D721Med (cell line): ENCODE results near the gene MATN3.

Experiments
- DNase-seq: peaks from one replicate; pipeline ENCODE4 v3.0.0; 2011; ENCODE audit warnings: low spot score; ENCODE audit not compliant: insufficient read length
- FAIRE-seq: peaks from 2 replicates; lab custom pipeline; 2011; peaks lifted over from hg19 to GRCh38; lab: Jason Lieb, UNC
- CTCF ChIP-seq: IDR thresholded peaks from 2 replicates; pipeline ENCODE4 v1.5.1; 2012; ENCODE audit warnings: mild to moderate bottlenecking, control low read depth; ENCODE audit not compliant: insufficient read depth; ENCODE audit errors: missing control alignments

The MATN3 gene

GRCh38 chr2:20001361-20001863 lies 11.1 kb downstream of the MATN3 start:
- DNase-seq (no peak), FAIRE-seq (no peak)

GRCh38 chr2:19993731-19994130 lies 18.7 kb downstream of the MATN3 start:
- no peak for FAIRE-seq
- DNase-seq = no peak
- no peak for TF ChIP-seq CTCF

More at GRCh38 chr2:20001361-20001863, 11.1 kb downstream of the MATN3 start:
- no peak for TF ChIP-seq CTCF

- no peak for TF ChIP-seq CTCF
- no peak for DNase-seq
- FAIRE-seq = no peak
Measured at GRCh38 chr2:19991895-19992294, 20.6 kb downstream of the MATN3 start.

- TF ChIP-seq CTCF = no peak
- FAIRE-seq (no peak), DNase-seq (no peak)
Measured at GRCh38 chr2:19990416-19990728, 22.1 kb downstream of the MATN3 start.

- DNase-seq (peak; percentile 87), FAIRE-seq (no peak)
- TF ChIP-seq CTCF = no peak
Measured at GRCh38 chr2:19989667-19990415, 22.6 kb downstream of the MATN3 start, which contains the start of gene WDR35. Gene WDR35 (minus strand): TSS chr2:19990105. CDS start chr2:19990015, 90 bp downstream.

- FAIRE-seq = no peak
- TF ChIP-seq CTCF = no peak
- no peak for DNase-seq
Measured at GRCh38 chr2:19989342-19989666, 23.2 kb downstream of the MATN3 start.

GRCh38 chr2:19988600-19988999 lies 23.9 kb downstream of the MATN3 start:
- no peak for TF ChIP-seq CTCF
- no peak for DNase-seq
- no peak for FAIRE-seq
